GM12891 (cell line): Measurements from ENCODE around the gene C2CD2L.

ENCODE experiments used
- POLR2A ChIP-seq: IDR thresholded peaks from 2 replicates; pipeline ENCODE4 v1.6.1; 2011; ENCODE audit warnings: low read depth, low read length, control low read depth
- POLR2AphosphoS5 ChIP-seq: IDR thresholded peaks from 2 replicates; pipeline ENCODE4 v1.6.1; 2011; ENCODE audit warnings: low read depth, low read length, control low read depth
- POU2F2 ChIP-seq: IDR thresholded peaks from 2 replicates; pipeline ENCODE4 v1.6.1; 2011; ENCODE audit warnings: low read depth, mild to moderate bottlenecking, control low read depth, low read length, moderate library complexity
- SPI1 ChIP-seq: IDR thresholded peaks from 2 replicates; pipeline ENCODE4 v1.6.1; 2011; ENCODE audit warnings: low read depth, low read length, control low read depth
- TAF1 ChIP-seq: IDR thresholded peaks from 2 replicates; pipeline ENCODE4 v1.6.1; 2011; ENCODE audit warnings: low read depth, low read length, control low read depth

- TF ChIP-seq POLR2A (no peak), POLR2AphosphoS5 (no peak), TAF1 (no peak), SPI1 (no peak), POU2F2 (no peak)
These were observed 29.3 kb upstream of the C2CD2L start for GRCh38 chr11:119077839-119078238.
